Measurements from ENCODE around the gene ZNF541.

ZNF541 gene

GRCh38 chr19:47545061-47545948 is 27.6 kb downstream of the ZNF541 start:
- DNase-seq (ENCODE audit: low read depth): no peak

GRCh38 chr19:47544476-47544875 is 28.5 kb downstream of the ZNF541 start:
- no peak for DNase-seq (ENCODE audit: low read depth)

DNA sequence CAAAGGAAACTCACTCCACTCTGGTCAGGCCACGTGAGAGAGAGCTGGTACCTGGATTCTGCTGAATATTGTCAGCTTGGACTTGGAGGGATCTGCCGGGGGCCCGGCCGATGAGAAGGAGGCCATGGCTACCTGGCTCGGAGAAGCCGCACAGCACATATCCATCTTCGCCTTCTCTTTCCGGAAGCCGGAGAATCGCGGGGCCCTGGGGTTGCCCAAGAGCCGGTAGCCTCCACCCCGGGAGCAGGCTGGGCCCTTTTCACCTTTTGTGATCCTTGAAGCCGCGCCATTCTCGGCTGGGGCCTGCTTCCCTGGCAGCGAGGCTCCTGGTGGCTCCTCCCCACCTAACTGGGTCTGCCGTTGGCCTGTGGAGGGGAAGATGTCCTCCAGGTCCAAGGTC is 28.9 kb downstream of the ZNF541 start:
- DNase-seq (ENCODE audit: low read depth): no peak

GRCh38 chr19:47542030-47542475 is 30.9 kb downstream of the ZNF541 start:
- no peak for DNase-seq (ENCODE audit: low read depth)

DNA sequence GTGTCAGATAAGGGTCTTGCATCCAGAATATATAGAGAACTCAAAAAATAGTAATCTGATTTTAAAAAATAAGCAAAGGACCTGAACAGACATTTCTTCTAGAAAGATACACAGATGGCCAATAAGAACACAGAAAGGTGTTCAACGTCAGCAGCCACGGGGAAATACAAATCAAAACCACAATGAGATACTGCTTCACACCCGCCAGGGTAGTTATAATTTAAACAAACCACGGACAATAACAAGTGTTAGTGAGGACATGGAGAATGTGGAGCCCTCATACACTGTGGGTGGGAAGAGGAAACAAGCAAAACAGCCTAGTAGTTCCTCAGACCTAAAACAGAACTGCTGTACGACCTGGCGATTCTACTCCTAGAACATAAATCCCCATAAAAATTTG is 31.4 kb downstream of the ZNF541 start:
- no peak for DNase-seq (ENCODE audit: low read depth)

- no peak for DNase-seq (ENCODE audit: low read depth)
These were observed 32.2 kb downstream of the ZNF541 start for GRCh38 chr19:47540748-47541147.

DNA sequence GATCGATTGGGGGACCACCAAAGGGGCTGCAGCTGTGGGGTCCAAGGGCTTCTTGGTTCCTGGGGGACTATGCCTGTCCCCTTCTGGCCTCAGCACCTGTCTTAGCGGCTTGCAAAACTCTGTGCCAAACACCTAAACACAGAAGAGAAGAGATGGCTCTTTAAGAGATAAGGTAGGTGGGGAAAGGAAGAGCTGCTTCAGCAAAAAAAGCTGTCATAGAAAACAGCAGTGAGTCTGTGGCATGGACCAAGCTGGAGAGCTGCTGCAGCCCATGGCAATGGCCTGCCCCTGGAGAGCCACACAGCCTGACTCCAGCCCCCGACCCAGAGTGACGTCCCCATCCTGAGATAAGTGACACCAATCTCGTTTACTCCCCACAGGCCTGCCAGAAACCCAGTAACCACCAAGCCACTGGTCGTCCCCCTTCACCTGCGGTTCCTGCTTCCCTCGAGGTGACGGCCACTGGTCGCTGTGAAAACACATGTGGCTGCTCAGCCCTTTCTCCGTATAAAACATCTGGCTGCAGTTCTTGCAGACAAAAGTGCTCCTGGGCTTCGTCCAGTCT is 33.1 kb downstream of the ZNF541 start:
- no peak for DNase-seq (ENCODE audit: low read depth)

GRCh38 chr19:47538812-47539211 is 34.1 kb downstream of the ZNF541 start:
- DNase-seq (ENCODE audit: low read depth): no peak

- no peak for DNase-seq (ENCODE audit: low read depth)
These were observed 35.5 kb downstream of the ZNF541 start for GRCh38 chr19:47537493-47537892.

DNA sequence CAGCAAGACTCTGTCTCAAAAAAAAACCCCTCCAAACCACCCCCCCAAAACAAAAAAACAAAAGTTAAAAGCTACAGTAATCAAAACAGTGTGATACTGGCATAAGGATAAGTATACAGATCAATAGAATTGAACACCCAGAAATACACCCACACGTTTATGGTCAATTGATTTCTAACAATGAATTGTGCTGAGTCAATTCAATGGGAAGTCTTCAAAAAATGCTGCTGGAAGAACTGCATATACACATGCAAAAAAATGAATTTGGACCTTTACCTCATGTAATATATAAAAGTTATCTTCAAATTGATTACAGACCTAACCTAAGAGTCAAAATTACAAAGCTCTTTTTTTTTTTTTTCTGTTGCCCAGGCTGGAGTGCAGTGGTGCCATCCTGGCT is 38.3 kb downstream of the ZNF541 start:
- no peak for DNase-seq (ENCODE audit: low read depth)

GRCh38 chr19:47531640-47532387 is 41.1 kb downstream of the ZNF541 start:
- DNase-seq (ENCODE audit: low read depth): no peak

- DNase-seq (ENCODE audit: low read depth): no peak
These were observed 43.8 kb downstream of the ZNF541 start for GRCh38 chr19:47529018-47529742.

- DNase-seq (ENCODE audit: low read depth): no peak
These were observed 46.1 kb downstream of the ZNF541 start for GRCh38 chr19:47526798-47527197.

DNA sequence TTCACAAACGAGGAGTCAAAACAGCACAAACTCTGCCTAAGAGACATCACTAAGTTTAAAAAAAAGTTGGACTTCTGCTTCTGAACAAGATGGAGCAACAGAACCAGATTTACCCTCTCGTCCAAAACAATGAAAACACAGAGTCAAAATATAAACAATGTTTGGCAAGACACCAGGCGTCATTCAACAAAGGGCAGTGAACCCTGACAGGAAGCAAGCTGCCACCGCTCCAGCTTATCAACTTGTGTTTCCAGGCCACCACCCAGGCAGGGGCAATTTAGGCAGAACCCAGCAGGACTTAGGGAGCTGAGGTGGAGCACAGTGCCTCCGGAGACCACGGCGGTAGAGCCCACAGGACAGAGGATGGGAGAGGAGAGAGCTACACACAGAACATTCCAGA is 49.5 kb downstream of the ZNF541 start:
- DNase-seq (ENCODE audit: low read depth): no peak
